ENCODE results near the gene GPR176. TPM values are rescaled to one million over a fixed set of nuclear protein-coding genes. Genes with fewer than 3 reads are reported as not detected.

GPR176 gene
- total RNA-seq, 1 donor from 2014 or later = 20.6 TPM

DNA sequence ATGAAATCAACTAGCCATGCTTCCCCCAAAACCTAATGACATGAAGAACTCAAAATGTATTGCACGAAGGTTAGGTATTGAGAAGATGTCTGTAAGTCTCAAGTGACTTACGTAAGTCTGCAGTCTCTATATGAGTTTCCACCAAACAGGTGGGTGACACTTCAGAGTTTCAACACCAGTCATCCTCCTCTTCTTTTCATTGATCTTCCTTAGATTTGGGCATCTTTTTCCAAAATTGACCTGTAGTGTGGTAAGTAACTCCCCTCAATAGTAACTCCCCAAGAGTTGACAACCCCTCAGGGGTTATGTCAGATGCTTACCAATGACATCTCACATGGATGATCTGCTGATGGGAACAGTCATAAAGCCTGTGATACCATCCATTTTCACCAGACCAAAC, 46.1 kb downstream of the GPR176 start:
- H3K4me1 Mint-ChIP-seq = peaks cover 5% of the 10 kb centered on the region
- no peaks in the 10 kb centered on the region for H3K79me2 ChIP-seq (ENCODE audit: low read depth)
- no peak for DNase-seq (ENCODE audit: low spot score)
- TF ChIP-seq EZH2phosphoT487 (IDR thresholded peaks at IDR 0.05) (no peak), EZH2 (IDR thresholded peaks at IDR 0.05) (no peak)
- TF ChIP-seq, protein P1, sequence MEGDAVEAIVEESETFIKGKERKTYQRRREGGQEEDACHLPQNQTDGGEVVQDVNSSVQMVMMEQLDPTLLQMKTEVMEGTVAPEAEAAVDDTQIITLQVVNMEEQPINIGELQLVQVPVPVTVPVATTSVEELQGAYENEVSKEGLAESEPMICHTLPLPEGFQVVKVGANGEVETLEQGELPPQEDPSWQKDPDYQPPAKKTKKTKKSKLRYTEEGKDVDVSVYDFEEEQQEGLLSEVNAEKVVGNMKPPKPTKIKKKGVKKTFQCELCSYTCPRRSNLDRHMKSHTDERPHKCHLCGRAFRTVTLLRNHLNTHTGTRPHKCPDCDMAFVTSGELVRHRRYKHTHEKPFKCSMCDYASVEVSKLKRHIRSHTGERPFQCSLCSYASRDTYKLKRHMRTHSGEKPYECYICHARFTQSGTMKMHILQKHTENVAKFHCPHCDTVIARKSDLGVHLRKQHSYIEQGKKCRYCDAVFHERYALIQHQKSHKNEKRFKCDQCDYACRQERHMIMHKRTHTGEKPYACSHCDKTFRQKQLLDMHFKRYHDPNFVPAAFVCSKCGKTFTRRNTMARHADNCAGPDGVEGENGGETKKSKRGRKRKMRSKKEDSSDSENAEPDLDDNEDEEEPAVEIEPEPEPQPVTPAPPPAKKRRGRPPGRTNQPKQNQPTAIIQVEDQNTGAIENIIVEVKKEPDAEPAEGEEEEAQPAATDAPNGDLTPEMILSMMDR (IDR thresholded peaks at IDR 0.05) = no peak
- H3K9ac ChIP-seq = no peak overlapping the region
- no peak overlapping the region for H2AFZ ChIP-seq (replicated peaks)
- H3K27me3 Mint-ChIP-seq (ENCODE audit: insufficient read depth, low read depth) = peaks cover 2% of the 10 kb centered on the region
- H3K4me1 ChIP-seq = peaks cover 19% of the 10 kb centered on the region
- no peaks in the 10 kb centered on the region for H3K27me3 ChIP-seq
- H3K36me3 ChIP-seq = no peaks in the 10 kb centered on the region
- H3K36me3 Mint-ChIP-seq = no peaks in the 10 kb centered on the region
- no peak overlapping the region for H3K4me3 Mint-ChIP-seq
- H3F3A ChIP-seq (ENCODE audit: low read depth) = no peaks in the 10 kb centered on the region
- H4K20me1 ChIP-seq (ENCODE audit: low read depth) = peaks cover 3% of the 10 kb centered on the region
- H3K4me3 ChIP-seq = no peak overlapping the region
- H3K4me2 ChIP-seq = no peak overlapping the region
- no peaks in the 10 kb centered on the region for H3K9me3 ChIP-seq (ENCODE audit: low read depth)
- H3K27ac Mint-ChIP-seq = no peak overlapping the region
- H3K9me3 Mint-ChIP-seq = no peaks in the 10 kb centered on the region
- H3K27ac ChIP-seq = no peak overlapping the region

DNA sequence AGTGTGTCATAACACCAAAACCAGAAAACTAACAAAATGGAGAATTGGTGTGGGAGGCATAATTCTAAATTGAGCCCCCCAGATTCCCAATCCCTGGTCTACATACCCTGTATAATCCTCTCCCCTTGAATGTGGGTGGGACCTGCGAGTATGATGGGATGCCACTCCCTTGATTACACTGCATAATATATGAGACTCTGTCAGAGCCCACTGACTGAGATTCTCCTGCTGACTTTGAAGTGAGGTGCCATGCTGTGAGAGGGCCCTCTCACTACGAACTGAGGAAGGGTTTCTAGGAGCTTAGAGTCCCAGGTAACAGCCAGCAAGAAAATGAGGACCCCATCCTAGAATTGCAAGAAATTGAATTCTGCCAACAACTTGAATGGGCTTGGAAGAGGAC, 49.5 kb downstream of the GPR176 start:
- H3K4me1 Mint-ChIP-seq = peaks cover 5% of the 10 kb centered on the region
- H3K79me2 ChIP-seq (ENCODE audit: low read depth) = peaks cover 5% of the 10 kb centered on the region

DNA sequence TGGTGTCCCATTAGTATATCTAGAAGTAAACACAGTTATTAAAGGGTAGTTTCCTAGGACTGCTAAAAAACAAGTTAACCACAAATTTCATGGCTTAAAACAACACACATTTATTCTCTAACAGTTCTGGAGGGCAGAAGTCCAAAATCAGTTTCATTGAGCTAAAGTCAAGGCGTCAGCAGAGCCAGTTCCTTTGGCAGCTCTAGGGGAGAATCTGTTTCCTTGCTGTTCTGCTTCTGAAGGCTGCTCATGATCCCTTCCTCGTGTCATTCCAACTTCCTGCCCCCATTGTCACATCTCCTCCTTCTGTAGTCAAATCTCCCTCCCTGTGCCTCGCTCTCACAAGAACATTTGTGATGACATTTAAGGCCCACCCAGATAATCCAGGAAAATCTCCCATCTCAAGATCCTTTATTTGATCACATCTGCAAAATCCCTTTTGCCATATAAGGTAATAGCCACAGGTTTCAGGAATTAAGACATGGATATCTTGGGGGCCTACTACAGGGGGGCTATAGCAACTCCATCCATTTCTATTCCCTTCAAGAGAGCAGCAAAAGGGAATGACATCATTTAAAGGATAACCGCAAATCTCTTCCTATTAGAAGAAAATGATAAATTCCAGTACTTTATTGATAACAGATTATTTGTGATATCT, 50.1 kb downstream of the GPR176 start:
- H3K4me1 Mint-ChIP-seq = peaks cover 5% of the 10 kb centered on the region
- no peaks in the 10 kb centered on the region for H3K36me3 Mint-ChIP-seq
- TF ChIP-seq EZH2 (IDR thresholded peaks at IDR 0.05) (no peak), EZH2phosphoT487 (IDR thresholded peaks at IDR 0.05) (no peak)
- TF ChIP-seq, protein P1 (IDR thresholded peaks at IDR 0.05) = no peak
- H3K27me3 ChIP-seq = no peaks in the 10 kb centered on the region
- no peak for DNase-seq (ENCODE audit: low spot score)
- H3K27ac Mint-ChIP-seq = no peak overlapping the region
- H2AFZ ChIP-seq (replicated peaks) = no peak overlapping the region
- H3K9me3 ChIP-seq (ENCODE audit: low read depth) = no peaks in the 10 kb centered on the region
- H4K20me1 ChIP-seq (ENCODE audit: low read depth) = peaks cover 3% of the 10 kb centered on the region
- no peak overlapping the region for H3K4me3 Mint-ChIP-seq
- peak overlapping the region; percentile 13 for H3K9ac ChIP-seq
- H3K4me3 ChIP-seq = no peak overlapping the region
- H3F3A ChIP-seq (ENCODE audit: low read depth) = peaks cover 2% of the 10 kb centered on the region
- H3K9me3 Mint-ChIP-seq = no peaks in the 10 kb centered on the region
- H3K4me1 ChIP-seq = peaks cover 19% of the 10 kb centered on the region
- peaks cover 10% of the 10 kb centered on the region for H3K79me2 ChIP-seq (ENCODE audit: low read depth)
- H3K27ac ChIP-seq = no peak overlapping the region
- H3K27me3 Mint-ChIP-seq (ENCODE audit: insufficient read depth, low read depth) = no peaks in the 10 kb centered on the region
- no peaks in the 10 kb centered on the region for H3K36me3 ChIP-seq
- peak overlapping the region; percentile 3 for H3K4me2 ChIP-seq

More for the DNA sequence above, 49.5 kb downstream of the GPR176 start:
- Histone ChIP-seq H3K9me3 (ENCODE audit: low read depth) (no peaks in the 10 kb centered on the region), H3K4me2 (no peak overlapping the region), H4K20me1 (ENCODE audit: low read depth) (peaks cover 3% of the 10 kb centered on the region), H3K36me3 (no peaks in the 10 kb centered on the region), H3K27me3 (no peaks in the 10 kb centered on the region), H3K4me3 (no peak overlapping the region), H3K9ac (no peak overlapping the region), H2AFZ (replicated peaks) (no peak overlapping the region), H3K27ac (no peak overlapping the region), H3F3A (ENCODE audit: low read depth) (no peaks in the 10 kb centered on the region), H3K4me1 (peaks cover 19% of the 10 kb centered on the region)
- no peak overlapping the region for H3K4me3 Mint-ChIP-seq
- H3K27ac Mint-ChIP-seq = no peak overlapping the region
- TF ChIP-seq EZH2 (IDR thresholded peaks at IDR 0.05) (no peak), EZH2phosphoT487 (IDR thresholded peaks at IDR 0.05) (no peak)
- TF ChIP-seq, protein P1 (IDR thresholded peaks at IDR 0.05) = no peak
- H3K27me3 Mint-ChIP-seq (ENCODE audit: insufficient read depth, low read depth) = no peaks in the 10 kb centered on the region
- H3K9me3 Mint-ChIP-seq = no peaks in the 10 kb centered on the region
- no peak for DNase-seq (ENCODE audit: low spot score)
- H3K36me3 Mint-ChIP-seq = no peaks in the 10 kb centered on the region

All from neural progenitor cell (in vitro differentiated cells).